ELR (cell line): ENCODE results near the gene SLC25A18.
"Not testable (repeated sequence)": the region's sequence is repeated elsewhere in the genome, so short reads cannot be mapped to it uniquely, and the experiment has no call there.

ENCODE experiments used
- DNase-seq: peaks from one replicate; pipeline ENCODE4 v3.0.0-alpha.2; 2015; ENCODE audit warnings: low read depth

Gene SLC25A18, protein sequence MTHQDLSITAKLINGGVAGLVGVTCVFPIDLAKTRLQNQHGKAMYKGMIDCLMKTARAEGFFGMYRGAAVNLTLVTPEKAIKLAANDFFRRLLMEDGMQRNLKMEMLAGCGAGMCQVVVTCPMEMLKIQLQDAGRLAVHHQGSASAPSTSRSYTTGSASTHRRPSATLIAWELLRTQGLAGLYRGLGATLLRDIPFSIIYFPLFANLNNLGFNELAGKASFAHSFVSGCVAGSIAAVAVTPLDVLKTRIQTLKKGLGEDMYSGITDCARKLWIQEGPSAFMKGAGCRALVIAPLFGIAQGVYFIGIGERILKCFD

DNA sequence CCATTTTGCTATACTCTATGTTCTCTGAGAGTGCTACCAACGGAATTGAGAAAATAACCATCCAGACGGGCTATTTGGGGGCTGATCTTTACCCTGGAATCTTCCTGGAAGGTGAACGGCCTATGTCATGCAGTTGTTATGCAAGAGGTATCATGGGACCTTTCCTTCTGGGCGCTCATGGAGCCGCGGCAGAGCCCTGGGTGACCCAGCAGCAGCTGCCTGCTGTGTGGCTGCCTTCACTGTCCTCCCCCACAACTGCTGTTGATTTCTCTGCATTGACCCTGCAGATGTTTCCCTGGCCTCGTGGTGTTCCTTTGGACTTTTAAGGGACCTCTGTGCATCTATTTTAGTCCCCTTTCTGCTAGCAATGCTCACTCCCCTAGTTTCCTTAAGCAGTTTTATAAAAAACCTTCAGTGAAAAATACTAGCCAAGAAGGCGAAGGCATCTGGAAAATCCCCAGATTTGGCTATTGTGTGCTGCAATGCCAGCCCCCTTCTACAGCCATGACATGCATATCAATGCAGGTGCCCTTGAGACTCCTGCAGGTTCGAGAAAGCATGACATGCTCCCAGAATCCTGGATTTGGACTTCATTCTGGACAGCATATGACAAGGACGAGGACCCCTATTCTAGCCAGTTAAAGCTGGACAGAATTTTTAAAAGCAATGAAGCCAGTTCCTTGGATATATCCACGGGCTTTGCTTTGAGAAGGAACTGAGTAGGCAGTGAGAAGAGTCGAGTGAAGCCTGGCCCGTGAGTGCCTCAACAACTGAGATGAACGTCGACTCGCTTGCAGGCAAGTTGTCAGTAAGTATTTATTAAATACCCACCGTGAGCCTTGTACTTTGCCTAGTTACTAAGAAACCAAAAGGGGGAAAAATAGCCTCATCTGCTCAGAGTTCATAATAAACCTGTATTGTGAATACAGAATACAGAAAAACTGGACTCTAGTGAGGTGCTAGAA lies at the start of gene SLC25A18:
SLC25A18 (plus strand) TSS at position 593 of the 965 bp plus-strand sequence. CDS start 16,447 bp downstream, outside the sequence.
- no peak for DNase-seq

GRCh38 chr22:17513612-17514011 lies 49.7 kb upstream of the SLC25A18 start:
- DNase-seq = no peak

- no peak for DNase-seq
Observed at GRCh38 chr22:17514084-17514483, 49.2 kb upstream of the SLC25A18 start.

DNA sequence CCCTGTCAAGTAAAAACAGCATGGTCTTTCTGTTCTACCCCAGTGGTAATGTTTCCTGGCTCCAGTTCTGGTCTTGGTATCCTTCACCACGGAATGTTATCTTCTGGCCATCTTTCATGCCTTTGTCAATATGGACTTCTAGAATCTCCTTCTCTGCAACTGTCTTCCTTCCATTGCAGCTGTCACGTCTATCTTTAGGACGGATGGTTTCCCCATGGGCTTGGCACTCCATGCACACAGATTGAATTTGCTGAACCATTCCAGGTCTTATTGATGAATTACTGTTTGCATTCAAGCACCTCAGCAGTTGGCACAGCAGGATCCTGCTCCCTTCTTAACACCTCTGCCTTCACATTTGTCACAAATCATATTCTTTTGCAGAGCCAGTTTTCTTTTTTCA lies 44.9 kb upstream of the SLC25A18 start:
- DNase-seq = no peak

- not testable (repeated sequence) for DNase-seq
Observed at GRCh38 chr22:17521971-17522370, 41.3 kb upstream of the SLC25A18 start.

GRCh38 chr22:17523925-17524324 lies 39.4 kb upstream of the SLC25A18 start:
- DNase-seq = no peak

DNA sequence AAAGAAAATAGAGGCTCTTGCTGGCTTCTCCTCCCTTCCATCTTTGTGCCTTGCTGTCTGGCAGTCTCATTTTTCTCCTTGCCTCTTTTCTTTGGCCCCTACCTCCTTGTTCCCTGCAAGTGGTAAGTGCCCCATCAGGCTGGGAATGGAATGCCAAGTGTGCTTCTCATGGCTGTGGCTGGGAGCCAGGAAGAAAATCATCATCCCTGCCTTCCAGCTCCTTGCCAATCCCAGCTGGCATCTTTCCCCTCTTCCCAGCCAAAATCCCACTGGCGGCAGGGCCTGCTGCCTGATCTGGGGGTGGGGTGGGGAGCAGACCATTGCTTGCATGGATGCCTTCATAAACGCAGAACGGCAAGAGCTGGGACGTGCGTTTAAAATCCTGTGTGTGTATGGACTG lies 27.0 kb upstream of the SLC25A18 start:
- no peak for DNase-seq

GRCh38 chr22:17537155-17537554 lies 26.1 kb upstream of the SLC25A18 start:
- DNase-seq = no peak

DNA sequence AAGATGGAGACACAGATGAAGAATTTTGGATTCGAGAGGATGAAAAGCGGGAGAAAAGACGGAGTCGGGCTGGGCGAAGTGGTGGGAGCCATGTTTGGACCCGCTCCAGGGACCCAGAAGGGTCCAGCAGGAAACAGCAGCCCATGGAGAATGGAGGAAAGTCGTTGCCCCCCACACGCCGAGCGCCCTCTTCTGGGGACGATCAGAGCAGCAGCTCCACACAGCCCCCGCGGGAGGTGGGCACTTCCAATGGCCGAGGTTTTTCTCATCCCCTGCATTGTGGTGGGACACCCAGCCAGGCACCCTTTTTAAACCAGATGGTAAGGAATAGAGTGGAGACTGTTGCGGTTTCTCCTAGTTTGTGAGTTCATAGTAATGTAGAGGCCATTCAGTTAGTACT lies 22.8 kb upstream of the SLC25A18 start:
- no peak for DNase-seq

GRCh38 chr22:17541476-17541875 lies 21.8 kb upstream of the SLC25A18 start:
- DNase-seq = no peak

- DNase-seq = no peak
Observed at GRCh38 chr22:17542452-17542851, 20.8 kb upstream of the SLC25A18 start.

- no peak for DNase-seq
Observed at GRCh38 chr22:17548010-17548755, 15.1 kb upstream of the SLC25A18 start.

DNA sequence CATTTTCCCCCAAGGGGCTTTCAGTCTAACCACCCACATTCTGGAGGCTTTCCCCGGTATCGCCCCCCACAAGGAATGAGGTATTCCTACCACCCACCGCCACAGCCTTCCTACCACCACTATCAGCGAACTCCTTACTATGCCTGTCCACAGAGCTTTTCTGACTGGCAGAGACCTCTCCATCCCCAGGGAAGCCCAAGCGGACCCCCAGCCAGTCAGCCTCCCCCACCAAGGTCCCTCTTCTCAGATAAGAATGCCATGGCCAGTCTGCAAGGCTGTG lies 14.6 kb upstream of the SLC25A18 start:
- DNase-seq = no peak

GRCh38 chr22:17549183-17549582 lies 14.1 kb upstream of the SLC25A18 start:
- DNase-seq = no peak

DNA sequence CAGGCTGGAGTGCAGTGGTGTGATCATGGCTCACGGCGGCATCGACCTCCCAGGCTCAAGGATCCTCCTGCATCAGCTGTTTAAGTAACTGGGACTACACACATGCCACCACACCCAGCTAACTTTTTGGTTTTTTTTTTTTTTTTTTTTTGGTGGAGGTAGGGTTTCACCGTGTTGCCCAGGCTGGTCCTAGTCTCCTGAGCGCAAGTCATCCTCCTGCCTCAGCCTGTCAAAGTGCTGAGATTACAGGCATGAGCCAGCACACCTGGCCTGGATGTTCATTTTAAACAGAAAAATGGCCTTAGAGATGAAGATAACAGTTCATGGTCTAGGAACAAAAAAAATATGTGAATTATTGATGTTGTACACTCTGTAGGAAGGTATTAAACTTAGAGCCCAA lies 13.6 kb upstream of the SLC25A18 start:
- DNase-seq = no peak

- DNase-seq = no peak
Observed at GRCh38 chr22:17552737-17553136, 10.6 kb upstream of the SLC25A18 start.

DNA sequence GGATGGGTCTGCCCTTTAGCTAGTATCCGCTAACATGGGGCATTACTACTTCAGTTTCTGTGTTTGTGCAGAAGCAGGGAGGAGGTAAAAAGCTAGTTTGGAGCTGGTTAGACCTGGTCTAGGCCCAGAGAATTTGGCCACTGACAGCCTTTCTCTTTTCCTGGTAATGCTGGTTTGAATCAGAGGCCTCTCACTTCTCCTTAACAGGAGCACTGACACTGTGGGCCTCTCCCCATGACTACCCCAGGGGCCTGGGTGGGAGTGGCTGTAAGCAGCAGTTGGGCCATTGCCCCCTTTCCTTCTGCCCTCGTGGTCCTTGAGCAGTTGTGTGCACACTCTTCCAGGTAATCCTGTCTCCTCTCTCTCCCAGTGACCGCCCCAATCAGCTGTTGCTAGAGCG lies 8.5 kb upstream of the SLC25A18 start:
- DNase-seq = no peak

DNA sequence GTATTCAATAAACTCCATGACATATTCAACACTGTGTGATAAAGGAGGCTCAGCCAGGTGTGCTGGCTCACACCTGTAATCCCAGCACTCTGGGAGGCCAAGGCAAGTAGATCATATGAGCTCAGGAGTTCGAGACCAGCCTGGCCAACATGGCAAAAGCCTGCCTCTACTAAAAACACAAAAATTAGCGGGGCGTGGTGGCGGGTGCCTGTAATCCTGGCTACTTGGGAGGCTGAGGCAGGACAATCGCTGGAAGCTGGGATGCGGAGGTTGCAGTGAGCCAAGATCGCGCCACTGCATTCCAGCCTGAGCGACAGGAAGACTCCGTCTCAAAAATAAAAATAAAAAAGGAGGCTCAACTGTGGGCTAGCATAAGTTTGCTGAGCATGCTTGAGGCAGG lies 4.1 kb upstream of the SLC25A18 start:
- no peak for DNase-seq

DNA sequence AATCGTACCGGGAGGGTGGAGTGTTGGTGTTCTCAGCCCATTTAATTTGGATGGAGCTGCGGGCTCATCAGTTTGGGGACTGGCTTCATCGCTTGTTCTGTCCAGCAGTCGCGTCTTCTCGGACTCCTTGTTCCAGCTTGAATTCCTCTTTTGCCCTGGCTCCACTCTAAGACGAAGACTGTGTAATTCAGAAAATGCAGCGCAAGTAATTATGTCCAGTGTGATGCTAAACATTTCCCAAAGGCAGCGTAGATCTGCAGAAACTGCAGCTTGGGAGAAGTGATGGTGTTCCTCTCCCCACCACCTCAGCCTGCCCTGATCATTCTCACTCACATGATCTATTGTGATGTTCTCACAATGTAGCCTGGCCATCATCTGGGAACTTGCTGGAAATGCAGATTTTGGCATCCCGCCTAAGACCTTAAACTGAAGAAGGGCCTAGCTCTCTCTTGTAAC lies 666 bp downstream of the SLC25A18 start:
- DNase-seq = peak; percentile 45

DNA sequence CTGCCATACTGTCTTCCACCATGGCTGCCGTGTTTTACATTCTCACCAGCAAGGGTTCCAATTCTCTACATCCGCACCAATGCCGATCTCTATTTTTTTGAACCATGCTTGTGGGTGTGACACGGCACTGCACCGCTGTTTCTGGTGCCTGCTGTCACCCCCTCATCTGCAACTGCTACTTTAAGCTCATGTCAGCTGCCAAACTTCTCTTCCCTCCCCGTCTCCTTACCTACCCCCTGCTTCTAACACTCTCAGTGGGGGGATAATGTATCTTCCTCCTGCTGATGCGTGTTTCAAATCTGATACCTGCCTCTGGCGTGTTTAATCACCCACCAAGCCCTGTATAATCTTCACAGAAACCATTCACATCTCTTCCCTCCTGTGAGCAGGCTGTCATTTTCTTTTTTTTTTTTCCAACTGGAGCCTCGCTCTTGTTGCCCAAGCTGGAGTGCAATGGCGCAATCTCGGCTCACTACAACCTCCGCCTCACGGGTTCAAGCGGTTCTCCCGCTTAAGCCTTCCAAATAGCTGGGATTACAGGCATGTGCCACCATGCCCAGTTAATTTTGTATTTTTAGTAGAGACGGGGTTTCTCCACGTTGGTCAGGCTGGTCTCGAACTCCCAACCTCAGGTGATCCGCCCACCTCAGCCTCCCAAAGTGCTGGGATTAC lies 2.9 kb downstream of the SLC25A18 start:
- DNase-seq = not testable (repeated sequence)

- DNase-seq = no peak
Observed at GRCh38 chr22:17566776-17567175, 3.5 kb downstream of the SLC25A18 start.

DNA sequence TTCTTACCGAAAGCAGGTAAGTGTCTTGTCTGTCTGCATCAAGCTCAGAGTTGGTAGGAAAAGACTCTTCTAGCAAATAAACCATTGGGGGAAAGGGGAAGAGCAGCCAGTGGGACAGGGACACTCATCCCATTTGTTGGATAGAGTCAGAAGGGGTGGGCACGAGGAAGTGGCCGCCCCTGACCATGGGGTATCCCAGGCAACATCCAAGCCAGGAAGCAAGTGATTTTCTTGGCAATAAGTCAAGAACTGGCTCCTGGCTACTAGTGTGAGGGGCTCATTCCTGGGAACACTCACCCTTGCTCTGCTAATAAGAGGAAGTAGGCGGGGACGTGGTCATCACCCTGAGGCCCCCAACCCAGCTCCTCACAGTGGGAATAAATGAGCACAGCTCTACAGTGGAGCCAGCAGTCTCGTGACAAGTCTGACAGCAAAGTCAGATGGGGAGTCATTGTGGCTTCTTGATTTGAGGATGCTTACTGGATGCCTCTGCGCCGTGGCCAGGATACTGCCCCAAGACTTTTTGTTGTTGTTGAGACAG lies 6.7 kb downstream of the SLC25A18 start:
- DNase-seq = peak; percentile 55
